Activated naive CD8-positive, alpha-beta T cell treated with anti-CD3 and anti-CD28 coated beads, Interleukin-2, amount 50 U/mL, for 16 hours (primary cell): Measurements from ENCODE around the gene IVNS1ABP.
"Not testable (repeated sequence)": the region's sequence is repeated elsewhere in the genome, so short reads cannot be mapped to it uniquely, and the experiment has no call there.

Experiments
- DNase-seq: peaks from one replicate; pipeline ENCODE4 v3.0.0-alpha.2; 2020; ENCODE audit warnings: low read depth, low spot score

The IVNS1ABP gene

GRCh38 chr1:185257116-185257949, 59.7 kb downstream of the IVNS1ABP start:
- DNase-seq: not testable (repeated sequence)

GRCh38 chr1:185255595-185255994, 61.4 kb downstream of the IVNS1ABP start:
- not testable (repeated sequence) for DNase-seq

GRCh38 chr1:185252404-185252803, 64.6 kb downstream of the IVNS1ABP start:
- not testable (repeated sequence) for DNase-seq

- DNase-seq: not testable (repeated sequence)
These were observed 65.1 kb downstream of the IVNS1ABP start for GRCh38 chr1:185251928-185252327.

- DNase-seq: no peak
These were observed 67.0 kb downstream of the IVNS1ABP start for GRCh38 chr1:185250063-185250462.

- DNase-seq: no peak
These were observed 67.5 kb downstream of the IVNS1ABP start for GRCh38 chr1:185249563-185249962.
